ENCODE results near the gene NAV2. TPM values are rescaled to one million over a fixed set of nuclear protein-coding genes. Genes with fewer than 3 reads are reported as not detected.

The NAV2 gene
- polyA plus RNA-seq, 5 donors = 14.5 to 25.1 (median 21.0) TPM

DNA sequence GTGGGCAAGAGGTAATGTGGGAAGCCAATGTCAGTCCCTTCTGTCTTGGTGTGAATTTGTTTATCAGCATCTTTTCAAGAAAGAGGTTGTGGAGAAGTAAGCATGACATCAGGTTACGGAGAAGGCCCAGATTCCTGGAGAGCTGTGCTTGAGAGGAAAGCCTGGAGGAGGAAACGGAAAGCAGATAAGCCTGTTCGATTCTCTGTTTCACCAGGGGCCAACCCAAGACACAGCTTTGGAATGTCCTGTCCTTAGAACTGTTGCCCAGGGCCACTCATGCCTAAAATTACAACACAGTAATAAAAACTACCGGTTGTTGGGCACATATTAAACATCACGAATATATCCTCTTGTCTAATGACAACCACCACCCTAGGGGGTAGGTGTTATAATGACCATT, 148.5 kb downstream of the NAV2 start:
- no peak for DNase-seq

GRCh38 chr11:19862091-19862490, 149.5 kb downstream of the NAV2 start:
- no peak for DNase-seq

DNA sequence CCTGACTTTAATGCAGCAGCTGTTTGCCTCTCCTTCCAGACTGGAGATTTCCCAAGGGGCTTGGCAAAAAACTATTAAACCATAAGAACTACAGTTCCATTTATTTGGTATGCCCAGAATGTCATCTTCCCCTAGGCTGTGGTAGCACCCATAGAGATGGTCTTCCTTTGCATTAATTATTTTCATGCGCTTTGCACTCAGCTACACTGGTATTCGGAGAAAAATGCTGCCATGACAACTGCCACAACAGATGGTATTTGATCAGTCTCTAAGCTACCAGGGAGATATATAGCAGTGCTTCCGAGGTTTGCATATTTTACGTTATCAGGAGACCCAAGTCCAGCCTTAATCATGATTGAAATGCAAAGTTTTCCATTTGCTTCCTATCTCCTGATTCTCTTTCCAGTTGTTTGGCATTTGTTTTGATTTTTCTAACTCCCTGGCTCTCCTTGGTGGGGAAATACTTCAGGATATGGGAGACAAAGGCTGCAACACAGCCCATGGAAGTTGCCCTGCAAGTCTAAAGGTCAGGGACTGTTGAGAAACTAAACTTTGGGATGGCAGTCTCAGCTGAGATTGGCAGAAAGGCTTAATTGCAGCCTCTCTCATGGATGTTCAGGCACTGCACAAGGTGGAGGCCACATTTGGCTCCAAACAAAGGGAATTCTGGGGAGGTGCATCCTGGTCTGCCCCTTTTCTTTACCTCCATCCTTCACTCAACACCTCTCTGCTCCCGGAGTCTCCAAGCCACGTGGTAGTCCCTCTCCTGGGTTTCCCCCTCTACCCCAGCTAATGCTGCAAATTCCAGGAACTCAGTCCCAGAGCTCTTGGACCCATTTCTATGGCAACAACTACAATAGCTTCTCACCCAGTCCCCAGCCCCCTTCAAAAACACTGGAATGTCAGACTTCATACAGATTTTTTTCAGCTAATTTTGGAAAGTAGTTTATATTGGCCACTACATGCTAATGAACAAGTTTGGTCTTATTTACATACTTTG, 151.8 kb downstream of the NAV2 start:
- no peak for DNase-seq

DNA sequence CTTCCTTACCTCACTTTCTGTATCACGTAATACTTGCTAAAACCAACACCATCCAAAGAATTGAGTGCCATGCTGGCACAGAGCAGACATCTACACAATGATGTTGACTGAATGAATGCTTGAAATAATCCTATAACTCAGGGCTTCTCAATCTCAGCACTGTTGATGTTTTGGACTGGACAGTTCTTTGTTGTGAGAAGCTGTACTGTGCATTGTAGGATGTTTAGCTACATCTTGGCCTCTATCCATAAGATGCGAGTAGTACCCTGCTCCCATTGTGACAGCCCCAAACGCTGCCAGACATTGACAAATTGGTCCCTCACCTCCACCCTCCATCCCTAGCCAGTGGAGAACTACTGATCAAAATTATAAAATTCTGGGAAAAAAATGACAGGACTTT, 153.4 kb downstream of the NAV2 start:
- no peak for DNase-seq

DNA sequence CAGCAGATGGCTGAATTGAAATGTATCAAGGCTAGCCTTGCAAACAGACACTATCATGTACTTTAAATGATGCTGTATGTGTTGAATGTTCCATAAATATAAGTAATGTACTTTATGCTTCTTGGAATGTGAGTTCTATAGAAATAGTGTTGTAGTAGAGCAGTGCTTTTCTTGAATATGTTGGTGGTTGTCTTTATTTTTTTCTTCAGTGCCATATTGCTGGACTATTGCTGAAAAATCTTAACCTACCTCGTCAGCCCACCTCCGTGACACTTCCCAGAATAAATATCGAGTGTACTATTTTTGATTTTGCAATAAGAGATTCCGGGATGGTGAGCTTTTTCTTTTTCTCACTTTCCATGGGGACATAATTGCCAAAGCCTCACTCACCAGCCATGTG, 153.9 kb downstream of the NAV2 start:
- no peak for DNase-seq

- no peak for DNase-seq
These were observed 154.4 kb downstream of the NAV2 start for GRCh38 chr11:19867064-19867463.

DNA sequence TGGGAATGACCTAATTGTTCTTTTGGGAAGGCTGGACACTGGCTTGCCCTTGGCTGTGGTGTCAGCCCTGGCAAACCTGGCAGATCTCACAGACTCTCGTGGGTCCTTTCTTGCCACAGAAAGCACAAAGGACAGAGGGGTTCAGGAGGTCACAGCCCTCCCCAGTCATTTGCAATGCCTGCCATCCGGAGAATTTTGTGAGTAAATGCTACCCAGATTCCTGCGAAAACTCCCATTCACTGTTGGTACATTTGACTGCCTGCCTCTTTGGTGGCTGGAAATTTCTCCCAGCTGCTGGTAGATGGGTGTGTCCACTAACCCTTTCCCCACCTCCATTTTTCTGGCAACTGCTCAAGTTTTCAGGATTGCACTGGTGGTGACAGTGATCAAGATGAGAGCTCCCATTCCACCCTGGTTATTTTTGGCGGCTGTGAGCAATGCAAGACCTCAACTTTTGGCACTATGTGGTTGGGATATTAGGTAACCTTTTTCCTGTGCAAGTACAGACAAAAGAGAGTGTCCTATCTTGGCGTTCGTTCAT, 155.7 kb downstream of the NAV2 start:
- no peak for DNase-seq

GRCh38 chr11:19868871-19869270, 156.2 kb downstream of the NAV2 start:
- DNase-seq = no peak

GRCh38 chr11:19869466-19869865, 156.8 kb downstream of the NAV2 start:
- no peak for DNase-seq

DNA sequence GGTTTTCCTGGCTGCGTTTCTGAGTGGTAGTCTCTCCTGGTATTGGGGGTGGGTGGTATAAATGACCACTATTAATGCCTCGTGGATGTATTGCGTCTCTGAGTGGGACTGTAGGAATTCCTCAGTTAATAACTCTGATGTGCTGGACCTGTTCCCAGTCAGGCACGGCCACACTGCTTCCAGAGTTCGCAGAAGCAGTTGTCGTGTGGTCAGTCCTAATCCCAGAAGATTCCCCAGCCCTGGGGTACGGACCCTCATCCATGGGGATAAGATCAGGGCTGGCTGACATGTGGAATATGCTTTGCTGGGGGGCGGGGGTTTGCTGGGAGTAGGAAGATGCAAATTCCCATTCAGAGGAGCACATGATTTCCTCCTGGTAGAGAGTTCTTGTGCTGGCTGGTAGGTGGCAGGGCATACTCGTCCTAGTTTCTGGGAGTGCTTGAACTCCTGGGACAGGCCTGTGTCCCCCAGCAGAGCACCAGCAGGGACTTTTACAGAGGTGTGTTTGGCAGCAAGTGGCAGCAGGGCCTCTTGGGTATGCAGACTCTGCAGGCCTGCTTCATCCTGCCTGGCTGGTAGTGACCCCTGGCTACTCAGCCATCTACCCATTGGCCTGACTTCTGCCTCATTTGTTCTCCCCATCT, 157.4 kb downstream of the NAV2 start:
- DNase-seq = no peak

DNA sequence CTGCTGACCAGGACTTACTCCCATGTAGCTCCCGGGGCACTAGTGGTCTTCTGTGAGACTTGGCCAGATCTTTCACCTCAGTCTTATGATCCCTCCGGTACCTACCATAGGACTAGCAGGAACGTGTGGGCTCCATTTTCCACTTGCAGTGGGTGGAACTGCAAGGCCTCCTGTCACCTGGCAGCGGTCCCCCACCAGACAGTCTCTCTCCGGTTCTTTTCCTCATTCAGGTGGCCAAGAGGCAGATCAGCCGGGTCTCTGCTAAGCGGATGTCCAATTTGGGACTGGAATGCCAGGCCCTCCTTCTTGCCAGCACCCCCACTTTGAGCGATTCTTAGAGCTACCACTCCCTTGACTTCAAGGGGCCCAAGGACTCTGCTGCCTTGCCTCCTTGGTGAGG, 158.9 kb downstream of the NAV2 start:
- no peak for DNase-seq

DNA sequence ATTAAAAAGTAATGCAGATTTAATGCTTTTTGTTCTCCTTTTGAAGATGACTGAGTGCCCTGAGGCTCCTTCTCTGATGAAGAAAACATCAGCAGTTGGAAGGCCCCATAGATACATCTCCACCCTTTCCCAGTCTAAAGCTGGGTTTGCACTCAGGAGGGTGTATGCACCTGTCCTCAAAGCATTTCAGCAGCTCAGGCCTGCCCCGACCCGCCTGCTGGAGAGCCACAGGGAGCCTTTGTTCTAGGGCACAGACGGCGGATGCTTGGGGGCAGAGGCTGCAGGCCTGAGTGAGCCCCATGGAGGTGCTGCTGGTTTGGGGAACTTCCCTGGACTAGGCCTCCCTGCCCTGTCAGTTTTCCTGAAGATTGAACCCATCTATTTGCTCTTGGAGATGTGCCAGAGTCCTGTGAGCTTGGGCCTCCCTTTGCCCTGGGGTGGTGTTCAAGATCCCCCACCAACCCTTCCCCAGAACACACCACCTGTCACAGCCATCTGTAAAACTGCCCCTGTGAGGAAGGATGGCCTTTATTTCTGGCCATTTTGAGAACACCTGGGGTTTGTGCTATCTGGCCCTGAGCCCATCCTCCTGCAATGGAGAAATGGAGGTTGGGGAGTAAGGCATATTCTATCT, 160.0 kb downstream of the NAV2 start:
- no peak for DNase-seq

- DNase-seq = no peak
These were observed 161.1 kb downstream of the NAV2 start for GRCh38 chr11:19873730-19874129.

GRCh38 chr11:19874266-19874665, 161.6 kb downstream of the NAV2 start:
- no peak for DNase-seq

GRCh38 chr11:19876750-19877149, 164.1 kb downstream of the NAV2 start:
- DNase-seq = no peak

GRCh38 chr11:19878520-19878919, 165.9 kb downstream of the NAV2 start:
- DNase-seq = no peak

DNA sequence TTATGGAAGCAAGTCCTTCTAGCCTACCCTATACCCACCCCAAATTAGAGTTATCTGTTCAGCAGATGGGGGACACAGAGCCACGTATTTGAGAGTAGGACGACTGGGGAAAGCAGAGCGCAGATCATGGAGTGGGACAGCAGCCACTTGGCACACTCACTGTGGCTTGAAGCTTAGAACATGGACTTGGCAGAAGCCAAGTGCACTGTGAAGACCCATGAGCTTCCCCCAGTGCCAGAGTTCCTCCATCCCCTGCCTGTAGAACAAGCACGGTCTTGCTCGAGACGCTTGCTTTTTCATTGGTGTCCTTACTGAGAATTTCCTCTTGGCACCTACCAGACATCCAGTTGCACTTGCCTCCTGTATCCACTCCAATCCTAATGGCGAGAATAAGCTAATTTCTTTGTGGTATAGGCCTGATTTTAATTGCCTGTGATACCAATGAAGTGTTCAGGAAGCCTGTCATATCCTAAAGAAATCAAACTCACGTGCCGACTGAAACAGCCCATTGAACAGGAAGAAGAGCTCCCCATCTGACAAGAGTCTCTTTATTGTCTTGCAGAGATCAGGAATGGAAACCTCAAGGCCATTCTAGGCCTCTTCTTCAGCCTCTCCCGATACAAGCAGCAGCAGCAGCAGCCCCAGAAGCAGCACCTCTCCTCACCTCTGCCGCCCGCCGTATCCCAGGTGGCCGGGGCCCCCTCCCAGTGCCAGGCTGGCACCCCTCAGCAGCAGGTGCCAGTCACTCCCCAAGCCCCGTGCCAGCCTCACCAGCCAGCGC, 166.9 kb downstream of the NAV2 start:
- no peak for DNase-seq

DNA sequence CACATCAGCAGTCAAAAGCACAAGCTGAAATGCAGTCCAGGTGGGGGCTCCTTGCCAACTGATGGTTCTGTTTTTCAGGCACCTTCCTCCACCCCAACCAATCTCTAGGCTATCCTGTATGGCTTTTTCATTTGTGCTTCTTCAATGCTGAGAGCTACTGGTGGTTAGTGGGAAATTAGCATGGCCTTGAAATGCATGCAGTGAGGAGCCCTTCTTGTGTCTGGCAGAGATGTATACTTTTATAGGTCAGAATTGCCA, 167.4 kb downstream of the NAV2 start:
- no peak for DNase-seq

DNA sequence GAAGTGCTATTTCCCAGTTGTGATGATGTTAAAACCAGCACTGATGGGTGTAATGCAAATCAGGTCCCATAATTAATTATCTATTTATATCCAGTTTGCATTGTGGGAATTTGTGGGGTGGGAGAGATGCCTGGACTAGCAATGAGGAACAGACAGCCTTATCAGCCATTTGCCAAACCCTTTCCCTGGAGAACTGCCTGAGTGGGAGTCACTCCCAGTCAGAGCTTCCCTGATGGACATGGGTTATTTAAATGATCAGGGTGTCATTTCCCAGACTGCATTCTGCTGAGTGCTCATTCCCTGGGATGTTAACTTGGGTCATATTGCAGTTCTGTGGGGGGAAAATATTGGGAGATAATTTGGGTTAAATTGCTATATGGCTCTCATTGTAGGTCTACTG, 168.5 kb downstream of the NAV2 start:
- no peak for DNase-seq

GRCh38 chr11:19882356-19882755, 169.7 kb downstream of the NAV2 start:
- no peak for DNase-seq

GRCh38 chr11:19886498-19886897, 173.9 kb downstream of the NAV2 start:
- DNase-seq = no peak

DNA sequence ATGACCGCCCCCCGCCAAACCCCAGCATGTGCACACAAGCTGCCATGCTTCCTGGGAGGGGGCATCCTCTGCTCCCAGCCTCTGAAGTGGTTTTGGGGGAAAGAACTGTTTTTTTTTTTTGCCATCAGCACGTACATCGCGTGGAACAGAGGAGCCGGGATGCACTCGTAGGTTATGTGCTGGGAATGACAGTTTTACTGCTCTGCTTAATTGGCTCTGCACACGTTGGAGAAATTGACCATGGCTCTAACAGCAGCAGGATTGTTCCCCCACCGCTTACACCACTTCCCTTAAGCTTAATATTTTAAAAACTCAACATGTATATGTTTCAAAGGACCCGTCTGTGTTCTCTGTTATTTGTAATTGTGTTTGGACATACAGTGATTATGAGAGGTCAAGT, 175.2 kb downstream of the NAV2 start:
- no peak for DNase-seq

Measured in right lung (tissue), 5 donors.